Ovary (tissue), 9 donors: ENCODE measurements around the gene CCDC185. TPM values are rescaled to one million over a fixed set of nuclear protein-coding genes. Genes with fewer than 3 reads are reported as not detected.

Experiments
- DNase-seq, 5 donors: peaks; one replicate each; pipeline ENCODE4 v3.0.0-alpha.2; 2019 to 2020
- H3K27ac ChIP-seq, 2 donors: fragments of 200-600 bp; one replicate each; pipeline versions ENCODE4 v1.5.1 to v1.8.0; 2019 to 2022
- H3K27me3 ChIP-seq: fragments of 200-600 bp; one replicate; pipeline ENCODE4 v1.8.0; 2022
- H3K36me3 ChIP-seq: fragments of 200-600 bp; sonication (generic); one replicate; pipeline ENCODE4 v1.5.1; 2019
- H3K4me1 ChIP-seq: one replicate; pipeline ENCODE4 v1.8.1; 2013; ENCODE audit warnings: mild to moderate bottlenecking, moderate library complexity; ENCODE audit not compliant: insufficient read depth
- H3K4me3 ChIP-seq: fragments of 200-600 bp; sonication (generic); one replicate; pipeline ENCODE4 v1.5.1; 2017
- H3K9me3 ChIP-seq, 2 donors: fragments of 200-600 bp in 1 of 2; sonication (generic) in 1 of 2; one replicate each; pipeline versions ENCODE4 v1.5.1 to v1.8.1; 2013 to 2019; ENCODE audit warnings: mild to moderate bottlenecking in 1 of 2, moderate library complexity in 1 of 2
- CTCF ChIP-seq, 3 donors: fragments of 450-650 bp in 2 of 3; fragments of 200-600 bp in 1 of 3; IDR thresholded peaks; one replicate each; pipeline versions ENCODE4 v1.5.1 to v1.8.0; 2016 to 2022; ENCODE audit warnings: antibody characterized with exemption in 3 of 3, mild to moderate bottlenecking in 1 of 3
- EP300 ChIP-seq: sonication (generic); formaldehyde crosslinking; IDR thresholded peaks from one replicate; pipeline ENCODE4 v1.6.1; 2017; ENCODE audit warnings: antibody characterized with exemption
- POLR2A ChIP-seq: fragments of 450-650 bp; IDR thresholded peaks from one replicate; pipeline ENCODE4 v1.6.1; 2017; ENCODE audit warnings: antibody characterized with exemption, mild to moderate bottlenecking, moderate library complexity
- WGBS, 3 donors: extraction: QIAGEN DNeasy Blood & Tissue Kit in 1 of 3; methylation state at CpG; one replicate each; pipeline versions ENCODE4 v1.1.5 to v1.1.7; 2013 to 2017; 5-methylcytosine and 5-hydroxymethylcytosine counted together
- intact Hi-C, 4 donors: fragments of 100-400 bp; cut with DNase I; formaldehyde crosslinking; loops; one replicate each; pipeline versions ENCODE4 v1.11.0 to v1.15.1; 2022 to 2023
- polyA plus RNA-seq, 2 donors: library from polyadenylated mRNA; stranded (reverse); fragments of 200-250 nt in 1 of 2; fragments of 350-450 nt in 1 of 2; fragmentation: Illumina TruSeq in 1 of 2; extraction: RNeasy Lipid Tissue Mini Kit (QIAGEN cat#74804) in 1 of 2; gene quantifications; one replicate each; pipeline ENCODE4 v1.2.3, GENCODE V29; 2013 to 2014
- total RNA-seq, 7 donors: library from RNA; depleted of rRNA in 2 of 7; stranded (reverse); fragments of >200 nt in 2 of 7; fragmentation: NEBNext Ultra II Directional in 3 of 7; extraction: Animal tissue kit (Norgen Biotek cat#: 25700) in 3 of 7; gene quantifications; one replicate each; pipeline versions ENCODE4 v1.1.0 to v1.2.4, GENCODE V29; 2016 to 2023
- donor health status: DM: no; HTN: no; CAD: no; lungs with moderate emphysema.
- donor health status: DM: no; HTN: no; CAD: no.
- donor health status: Bipolar disorder and iron deficiency.
- donor health status: DM: yes; HTN: yes; CAD: no.
- donor health status: DM: no; HTN: no; CAD: no.
- donor health status: DM: yes; HTN: yes; CAD: no.

CCDC185 gene
- total and polyA plus RNA-seq, 9 donors: not detected

GRCh38 chr1:223350361-223350908 lies 42.8 kb upstream of the CCDC185 start:
- Histone ChIP-seq H3K4me1 (peaks cover 30% of the 10 kb centered on the region), H3K4me3 (no peak overlapping the region), H3K9me3 (no peaks in the 10 kb centered on the region), H3K27me3 (no peaks in the 10 kb centered on the region), H3K27ac (no peak overlapping the region), H3K36me3 (no peaks in the 10 kb centered on the region)
- TF ChIP-seq EP300: no peak
- TF ChIP-seq POLR2A: no peak
- TF ChIP-seq CTCF (IDR thresholded peaks at IDR 0.05): no peak
- intact Hi-C loops: no loop called here
- WGBS, 3 donors: 42 to 46% (median 46%) methylated on average over 5 of the region's 5 CpGs
- no peak for DNase-seq

GRCh38 chr1:223352944-223353343 lies 40.3 kb upstream of the CCDC185 start:
- Histone ChIP-seq H3K27me3 (no peaks in the 10 kb centered on the region), H3K36me3 (no peaks in the 10 kb centered on the region), H3K27ac (no peak overlapping the region), H3K4me3 (no peak overlapping the region), H3K9me3 (no peaks in the 10 kb centered on the region), H3K4me1 (peaks cover 16% of the 10 kb centered on the region)
- DNase-seq: no peak
- WGBS, 3 donors: 61 to 68% (median 67%) methylated on average over 7 of the region's 7 CpGs
- TF ChIP-seq EP300: no peak
- TF ChIP-seq CTCF (IDR thresholded peaks at IDR 0.05): no peak
- TF ChIP-seq POLR2A: no peak
- intact Hi-C loops: no loop called here

- intact Hi-C loops: no loop called here
- H3K27me3 ChIP-seq: no peaks in the 10 kb centered on the region
- peaks cover 11% of the 10 kb centered on the region for H3K4me1 ChIP-seq
- H3K36me3 ChIP-seq: no peaks in the 10 kb centered on the region
- no peak overlapping the region for H3K4me3 ChIP-seq
- H3K9me3 ChIP-seq: no peaks in the 10 kb centered on the region
- no peak overlapping the region for H3K27ac ChIP-seq
- TF ChIP-seq POLR2A: no peak
- TF ChIP-seq EP300: no peak
- TF ChIP-seq CTCF (IDR thresholded peaks at IDR 0.05): no peak
- WGBS, 3 donors: 15 to 36% (median 17%) methylated on average over 6 of the region's 6 CpGs
- no peak for DNase-seq
Observed at GRCh38 chr1:223353939-223354338, 39.3 kb upstream of the CCDC185 start.

GRCh38 chr1:223355699-223356098 lies 37.5 kb upstream of the CCDC185 start:
- Histone ChIP-seq H3K4me1 (peaks cover 3% of the 10 kb centered on the region), H3K27ac (no peak overlapping the region), H3K36me3 (no peaks in the 10 kb centered on the region), H3K27me3 (no peaks in the 10 kb centered on the region), H3K9me3 (no peaks in the 10 kb centered on the region), H3K4me3 (no peak overlapping the region)
- no peak for TF ChIP-seq EP300
- no peak for TF ChIP-seq POLR2A
- TF ChIP-seq CTCF (IDR thresholded peaks at IDR 0.05): no peak
- intact Hi-C loops: no loop called here
- 90 to 96% (median 91%) methylated on average over 2 of the region's 2 CpGs for WGBS, 3 donors
- no peak for DNase-seq
